Fibroblast of peridontal ligament (primary cell): ENCODE data around the gene RER1.

ENCODE experiments used
- DNase-seq: peaks from one replicate; pipeline ENCODE4 v3.0.0-alpha.2; 2010; ENCODE audit errors: extremely low read depth

Gene RER1

DNA sequence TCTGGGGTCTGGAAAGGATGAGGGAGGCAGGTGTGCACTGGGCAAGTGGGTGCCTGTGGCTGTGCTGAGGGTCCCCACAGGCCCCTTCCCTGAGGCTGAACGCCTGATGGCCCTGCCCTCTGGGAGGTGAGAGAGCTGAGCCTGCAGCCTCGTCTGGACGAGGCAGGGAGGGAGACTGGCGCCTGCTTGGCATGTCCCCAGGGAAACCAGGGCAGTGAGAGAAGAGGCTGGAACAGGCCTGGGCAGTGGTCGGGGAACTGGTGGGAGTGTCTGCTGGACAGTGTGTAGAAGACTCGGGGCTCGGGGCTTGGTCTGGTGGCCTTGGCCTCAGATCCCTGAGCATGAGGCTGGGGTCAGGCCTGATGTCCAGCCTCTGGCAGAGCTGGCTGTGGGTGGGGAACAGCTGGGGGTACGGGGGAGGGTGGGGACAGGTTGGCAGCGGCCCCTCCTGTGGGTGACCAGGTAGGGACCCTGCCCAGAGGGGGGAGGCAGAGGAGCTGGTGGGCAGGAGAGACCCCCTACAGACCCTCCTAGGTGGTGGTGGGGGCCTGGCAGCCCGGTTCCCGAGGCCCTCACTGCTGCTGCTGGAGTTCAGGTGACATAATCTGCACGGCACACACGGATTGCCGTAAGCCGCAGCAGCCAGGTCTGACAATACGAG lies 53.7 kb downstream of the RER1 start:
- DNase-seq = no peak

DNA sequence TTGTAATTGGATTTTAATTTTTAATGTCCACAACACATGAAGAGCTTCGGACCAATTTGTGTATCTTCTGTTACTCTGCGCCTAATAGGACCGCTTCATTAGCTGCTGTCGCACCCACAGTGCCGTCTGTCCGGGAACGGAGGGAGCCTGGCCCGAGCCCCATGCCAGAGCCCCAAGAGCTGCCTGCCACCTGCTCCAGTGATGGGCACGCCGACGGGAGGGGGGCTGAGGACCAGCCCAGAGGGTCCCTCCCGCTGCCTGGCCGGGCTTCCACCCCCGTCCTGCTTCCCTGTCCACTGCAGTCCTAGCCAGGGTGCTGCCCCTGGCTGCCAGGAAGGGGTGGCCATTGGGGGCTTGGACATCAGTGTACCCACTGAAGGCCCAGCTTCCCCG lies 54.2 kb downstream of the RER1 start:
- no peak for DNase-seq

DNA sequence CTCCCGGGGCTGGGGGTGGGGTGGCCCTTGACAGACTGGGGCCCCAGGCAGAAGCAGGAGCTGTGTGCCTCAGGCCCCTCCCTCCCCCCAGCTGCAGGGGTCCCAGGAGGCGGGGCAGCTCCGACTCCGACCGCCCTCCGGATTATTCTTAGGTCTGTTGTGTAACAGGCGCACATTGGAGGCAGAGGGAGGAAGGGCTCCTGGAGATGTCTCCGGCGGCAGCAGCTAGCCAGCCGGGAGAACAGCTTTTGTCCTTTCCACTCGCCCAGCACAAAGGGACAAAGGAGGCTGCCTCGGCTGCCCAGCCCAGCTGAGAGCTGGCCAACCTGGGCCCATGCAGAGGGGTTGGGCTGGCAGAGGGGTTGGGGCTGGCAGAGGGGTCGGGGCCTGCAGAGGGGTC lies 54.8 kb downstream of the RER1 start:
- DNase-seq = no peak

- no peak for DNase-seq
Measured at GRCh38 chr1:2446861-2447260, 55.2 kb downstream of the RER1 start.

GRCh38 chr1:2447276-2448097 lies 55.8 kb downstream of the RER1 start:
- no peak for DNase-seq

DNA sequence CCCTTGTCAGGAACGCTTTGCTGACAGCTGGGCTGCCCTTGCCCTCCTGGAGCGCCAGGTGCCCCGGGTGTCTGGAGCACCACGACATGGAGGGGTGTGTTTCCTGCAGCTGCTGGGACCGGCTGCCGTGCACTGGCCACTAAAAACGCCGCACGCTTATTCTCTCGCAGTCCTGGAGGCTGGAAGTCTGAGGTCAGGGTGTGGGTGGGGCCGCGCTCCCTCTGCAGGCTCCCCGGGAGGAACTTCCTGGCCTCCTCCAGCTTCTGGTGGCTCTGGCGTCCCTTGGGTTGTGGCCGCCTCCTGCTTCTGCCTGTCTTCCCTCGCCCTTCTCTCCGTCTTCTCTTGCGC lies 56.4 kb downstream of the RER1 start:
- no peak for DNase-seq

GRCh38 chr1:2449636-2450454 lies 58.2 kb downstream of the RER1 start:
- DNase-seq = no peak

DNA sequence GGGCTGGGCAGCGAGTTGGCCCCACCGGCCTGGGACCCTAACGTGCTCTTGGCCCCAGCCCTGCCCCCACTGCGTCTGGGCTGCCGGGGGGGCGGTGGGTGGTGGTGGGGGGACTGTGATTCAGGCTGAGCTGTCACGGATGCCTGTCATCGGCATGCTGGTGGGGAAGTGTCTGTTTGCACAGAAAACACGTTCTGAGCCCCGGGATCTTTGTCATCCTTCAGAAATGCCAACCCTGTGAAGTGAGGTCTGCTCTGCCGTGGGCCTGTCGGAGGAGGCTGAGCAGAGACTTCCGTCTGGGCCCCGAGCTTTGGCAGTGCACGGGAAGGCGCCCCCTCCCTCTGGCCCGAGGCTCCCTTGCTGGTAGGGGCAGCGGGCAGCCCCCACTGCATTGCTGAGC lies 60.1 kb downstream of the RER1 start:
- DNase-seq = peak; percentile 46

DNA sequence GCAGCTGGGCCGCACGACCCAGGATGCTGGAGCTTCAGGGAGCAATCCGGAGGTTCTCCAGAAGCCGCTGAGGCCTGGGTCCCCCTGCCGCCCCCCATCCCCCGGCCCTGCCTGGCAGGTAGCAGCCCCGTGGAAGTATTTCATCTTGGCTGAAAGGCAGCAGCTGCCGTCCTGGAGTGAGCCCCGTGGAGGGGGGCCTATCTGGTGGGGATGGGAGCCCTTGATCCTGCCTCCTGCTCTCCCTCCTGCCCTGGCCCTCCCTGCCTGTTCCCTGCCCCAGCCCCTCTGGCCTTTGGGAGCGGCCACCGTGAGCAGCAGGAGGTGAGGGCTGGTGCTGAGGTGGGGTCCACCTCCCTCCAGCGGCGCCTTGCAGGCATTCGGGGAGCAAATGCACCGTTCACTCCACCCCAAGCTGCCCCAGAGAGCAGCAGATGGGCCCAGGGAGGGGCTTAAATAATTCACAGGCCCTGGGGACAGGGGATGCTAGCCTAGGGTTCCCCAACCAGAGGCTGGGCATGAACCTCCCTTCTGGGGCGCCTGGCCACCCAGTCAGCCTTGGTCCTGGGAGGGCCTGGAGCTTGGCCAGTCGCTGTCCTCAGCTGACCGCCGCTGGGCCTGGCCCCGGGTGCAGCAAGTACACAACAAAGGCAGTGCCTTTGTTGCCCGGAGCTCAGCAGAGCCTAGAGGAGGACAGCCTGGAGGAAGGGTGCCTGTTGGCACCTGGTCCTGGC lies 60.7 kb downstream of the RER1 start:
- no peak for DNase-seq

DNA sequence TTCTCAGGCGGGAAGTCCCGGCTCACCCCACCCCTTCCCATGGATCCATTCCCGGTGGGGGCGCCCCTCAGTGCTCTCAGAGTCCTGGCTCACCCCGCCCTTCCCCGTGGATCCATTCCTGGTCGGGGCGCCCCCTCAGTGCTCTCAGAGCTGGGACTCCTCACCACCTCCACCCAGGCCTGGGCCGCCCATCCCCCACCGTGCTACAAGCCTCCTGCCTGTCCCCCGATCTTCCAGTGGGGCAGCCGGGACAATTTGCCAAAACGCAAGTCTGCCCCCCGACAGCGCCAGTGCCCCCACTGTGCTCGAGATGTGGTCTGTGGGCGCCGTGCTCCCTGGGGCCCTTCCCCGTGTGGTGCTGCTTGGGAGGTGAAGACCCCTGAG lies 61.3 kb downstream of the RER1 start:
- DNase-seq = no peak

- no peak for DNase-seq
Measured at GRCh38 chr1:2454227-2454626, 62.6 kb downstream of the RER1 start.
